Effector memory CD8-positive, alpha-beta T cell (primary cell): ENCODE data around the gene UGCG.

Experiments
- ATAC-seq: fragments of 150-1000 bp; cut with Tn5 transposase; replicated peaks from 2 replicates; pipeline ENCODE4 v1.10.0; 2021; ENCODE audit warnings: mild to moderate bottlenecking, moderate library complexity
- DNase-seq, 3 experiments: peaks; one replicate each; pipeline ENCODE4 v3.0.0; 2021
- H3K27ac Mint-ChIP-seq, 2 donors: one replicate each; pipeline ENCODE4 v1.8.0; 2022; ENCODE audit warnings: mild to moderate bottlenecking in 2 of 2, mixed read lengths in 2 of 2, moderate library complexity in 2 of 2
- H3K27me3 Mint-ChIP-seq, 2 donors: one replicate each; pipeline ENCODE4 v1.8.0; 2022; ENCODE audit warnings: mixed read lengths in 2 of 2
- H3K36me3 Mint-ChIP-seq: one replicate; pipeline ENCODE4 v1.8.0; 2022; ENCODE audit warnings: mild to moderate bottlenecking, moderate library complexity, mixed read lengths; ENCODE audit not compliant: insufficient read depth
- H3K4me1 Mint-ChIP-seq, 2 donors: one replicate each; pipeline ENCODE4 v1.8.0; 2022; ENCODE audit warnings: low read depth in 2 of 2, mixed read lengths in 2 of 2
- H3K4me3 Mint-ChIP-seq, 2 donors: one replicate each; pipeline ENCODE4 v1.8.0; 2022; ENCODE audit warnings: mild to moderate bottlenecking in 2 of 2, mixed read lengths in 2 of 2, moderate library complexity in 2 of 2
- H3K9me3 Mint-ChIP-seq, 2 donors: one replicate each; pipeline ENCODE4 v1.8.0; 2022; ENCODE audit warnings: mixed read lengths in 2 of 2

The UGCG gene

DNA sequence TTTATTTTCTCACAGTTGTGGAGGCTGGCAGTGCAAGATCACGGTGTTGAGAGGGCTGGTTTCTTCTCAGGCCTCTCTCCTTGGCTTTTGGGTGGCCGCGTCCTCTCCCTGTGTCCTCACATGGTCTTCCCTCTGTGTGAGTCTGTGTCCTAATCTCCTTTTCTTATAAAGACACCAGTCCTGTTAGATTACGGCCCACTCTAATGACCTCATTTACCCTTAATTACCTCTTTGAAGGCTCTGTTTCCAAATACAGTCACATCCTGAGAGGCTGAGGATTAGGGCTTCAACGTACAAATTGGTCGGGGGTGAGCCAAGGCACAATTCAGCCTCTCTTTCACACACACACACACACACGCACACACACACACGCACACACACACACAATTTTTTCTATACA lies 73.0 kb downstream of the UGCG start:
- ATAC-seq (no peak), DNase-seq (no peak)
- no peak overlapping the region for H3K4me3 Mint-ChIP-seq
- H3K4me1 Mint-ChIP-seq: no peaks in the 10 kb centered on the region
- no peak overlapping the region for H3K27ac Mint-ChIP-seq
- H3K9me3 Mint-ChIP-seq: no peaks in the 10 kb centered on the region
- no peaks in the 10 kb centered on the region for H3K36me3 Mint-ChIP-seq
- no peaks in the 10 kb centered on the region for H3K27me3 Mint-ChIP-seq

DNA sequence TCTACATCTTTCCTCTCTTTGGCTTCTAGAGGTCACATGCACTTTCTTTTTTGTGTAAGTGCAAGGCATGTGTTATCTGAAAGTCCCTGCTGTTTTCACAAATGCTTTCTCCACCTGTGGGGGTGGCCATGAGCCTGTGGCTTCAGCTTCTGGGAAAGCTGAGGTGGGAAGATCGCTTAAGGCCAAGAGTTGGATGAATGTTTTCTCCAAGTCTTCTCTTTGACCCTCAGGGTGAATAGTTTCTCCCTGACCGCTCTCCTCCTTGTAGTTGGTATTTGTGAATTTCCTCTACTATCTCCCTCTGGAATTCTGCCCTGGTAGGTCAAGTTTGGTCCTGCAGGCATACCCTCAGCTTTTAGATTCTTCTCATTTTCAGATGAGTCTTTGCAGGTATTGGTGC lies 74.2 kb downstream of the UGCG start:
- ATAC-seq (no peak), DNase-seq (no peak)
- Mint-ChIP-seq H3K27me3 (no peaks in the 10 kb centered on the region), H3K4me3 (no peak overlapping the region), H3K9me3 (no peaks in the 10 kb centered on the region), H3K4me1 (peaks cover 1 to 5% of the 10 kb centered on the region in 2 donors), H3K27ac (no peak overlapping the region), H3K36me3 (no peaks in the 10 kb centered on the region)

DNA sequence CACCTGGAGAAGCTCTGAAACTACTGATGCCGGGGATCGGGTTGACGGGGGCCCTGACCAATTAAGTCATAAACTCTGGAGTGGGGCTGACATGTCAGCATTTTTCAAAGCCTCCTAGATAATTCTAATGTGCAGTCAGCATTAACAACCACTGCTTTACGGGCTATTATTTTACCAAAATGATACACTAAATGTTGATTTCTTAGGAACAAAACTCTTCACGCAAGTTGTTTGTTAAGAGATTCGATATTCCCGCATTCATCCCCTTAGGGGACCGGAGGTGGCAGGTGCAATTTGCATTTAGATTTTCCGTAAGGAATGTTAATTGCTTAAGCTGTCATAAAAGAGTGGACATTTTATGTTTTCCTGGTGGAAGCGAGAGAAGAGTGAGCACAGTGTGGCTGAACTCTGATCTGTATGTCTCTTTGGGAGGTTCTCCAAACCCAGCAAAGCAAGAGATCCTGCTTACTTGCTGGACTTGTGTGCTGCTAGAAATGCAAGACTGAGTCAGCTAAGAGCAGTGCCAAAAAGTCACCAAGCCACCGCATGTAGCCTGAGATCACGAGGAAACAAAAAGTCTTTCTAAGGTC lies 77.6 kb downstream of the UGCG start:
- H3K9me3 Mint-ChIP-seq: no peaks in the 10 kb centered on the region
- no peak for DNase-seq

DNA sequence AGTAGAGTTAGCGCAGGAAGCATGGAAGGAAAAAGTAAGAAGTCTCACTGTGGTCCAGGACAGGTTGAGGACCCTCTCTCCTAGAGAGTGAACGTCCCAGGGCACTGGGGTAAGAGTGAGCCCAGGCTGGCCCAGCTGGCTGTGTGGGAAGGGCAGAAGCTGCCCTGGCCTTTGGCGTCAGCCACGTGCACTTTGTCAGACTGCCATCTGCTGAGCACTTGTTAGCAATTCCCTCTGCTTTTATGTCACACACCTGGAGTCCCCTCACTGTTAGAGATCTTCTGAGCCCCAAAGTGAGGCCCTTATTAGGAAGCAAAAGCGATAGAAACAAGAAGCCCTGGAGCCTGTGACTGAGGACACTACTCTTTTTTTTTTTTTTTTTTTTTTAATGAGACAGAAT lies 79.1 kb downstream of the UGCG start:
- H3K27me3 Mint-ChIP-seq: no peaks in the 10 kb centered on the region
- no peak overlapping the region for H3K4me3 Mint-ChIP-seq
- H3K9me3 Mint-ChIP-seq: no peaks in the 10 kb centered on the region
- no peak overlapping the region for H3K27ac Mint-ChIP-seq
- DNase-seq (no peak), ATAC-seq (peak; percentile 27)
- H3K36me3 Mint-ChIP-seq: no peaks in the 10 kb centered on the region
- H3K4me1 Mint-ChIP-seq: peaks cover 1 to 5% of the 10 kb centered on the region in 2 donors

More for the DNA sequence above, 77.6 kb downstream of the UGCG start:
- H3K27me3 Mint-ChIP-seq: no peaks in the 10 kb centered on the region
- peaks cover 1 to 5% of the 10 kb centered on the region in 2 donors for H3K4me1 Mint-ChIP-seq
- ATAC-seq: no peak
- no peak overlapping the region for H3K4me3 Mint-ChIP-seq
- H3K27ac Mint-ChIP-seq: no peak overlapping the region
- H3K36me3 Mint-ChIP-seq: no peaks in the 10 kb centered on the region

DNA sequence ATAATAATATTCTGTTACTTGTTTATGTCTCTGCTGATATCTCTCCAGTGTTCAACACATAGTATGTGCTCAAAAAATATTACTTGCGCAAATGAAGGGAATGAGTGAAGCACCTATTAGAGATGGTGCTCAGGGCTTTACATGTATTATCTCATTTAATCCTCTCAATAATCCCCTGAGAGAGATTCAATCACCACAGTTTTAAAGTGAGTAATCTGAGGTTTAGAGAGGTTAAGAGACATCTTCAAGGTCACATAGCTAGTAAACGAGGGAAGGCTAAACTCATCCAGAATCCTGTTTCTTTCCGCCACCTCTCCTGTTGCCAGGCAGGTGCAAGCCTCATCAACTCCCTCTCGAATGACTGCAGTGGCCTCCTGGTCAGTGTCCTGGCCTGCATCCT lies 82.0 kb downstream of the UGCG start:
- Mint-ChIP-seq H3K36me3 (no peaks in the 10 kb centered on the region), H3K27ac (no peak overlapping the region), H3K4me1 (peaks cover 10 to 14% of the 10 kb centered on the region in 2 donors), H3K4me3 (no peak overlapping the region), H3K9me3 (no peaks in the 10 kb centered on the region), H3K27me3 (no peaks in the 10 kb centered on the region)
- ATAC-seq (no peak), DNase-seq (no peak)

DNA sequence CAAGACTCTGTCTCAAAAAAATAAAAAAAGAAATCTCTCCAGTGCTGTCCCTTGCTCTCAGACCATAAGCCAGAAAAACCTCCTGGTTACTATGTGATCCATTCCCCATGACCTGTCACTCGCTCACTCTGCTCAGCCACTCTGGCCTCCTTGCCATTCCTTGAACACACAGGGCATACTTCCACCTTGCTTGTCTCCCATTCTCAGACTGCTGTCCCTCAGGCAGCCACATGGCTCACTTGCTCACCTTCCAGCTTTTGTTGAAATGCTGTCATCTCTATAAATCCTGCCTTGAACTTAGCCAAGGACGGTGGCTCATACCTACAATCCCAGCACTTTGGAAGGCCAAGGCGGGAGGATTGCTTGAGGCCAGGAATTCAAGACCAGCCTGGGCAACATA lies 82.9 kb downstream of the UGCG start:
- ATAC-seq: no peak
- H3K9me3 Mint-ChIP-seq: no peaks in the 10 kb centered on the region
- peaks cover 17 to 21% of the 10 kb centered on the region in 2 donors for H3K4me1 Mint-ChIP-seq
- H3K27ac Mint-ChIP-seq: no peak overlapping the region
- H3K27me3 Mint-ChIP-seq: no peaks in the 10 kb centered on the region
- DNase-seq: no peak
- no peaks in the 10 kb centered on the region for H3K36me3 Mint-ChIP-seq
- H3K4me3 Mint-ChIP-seq: no peak overlapping the region

DNA sequence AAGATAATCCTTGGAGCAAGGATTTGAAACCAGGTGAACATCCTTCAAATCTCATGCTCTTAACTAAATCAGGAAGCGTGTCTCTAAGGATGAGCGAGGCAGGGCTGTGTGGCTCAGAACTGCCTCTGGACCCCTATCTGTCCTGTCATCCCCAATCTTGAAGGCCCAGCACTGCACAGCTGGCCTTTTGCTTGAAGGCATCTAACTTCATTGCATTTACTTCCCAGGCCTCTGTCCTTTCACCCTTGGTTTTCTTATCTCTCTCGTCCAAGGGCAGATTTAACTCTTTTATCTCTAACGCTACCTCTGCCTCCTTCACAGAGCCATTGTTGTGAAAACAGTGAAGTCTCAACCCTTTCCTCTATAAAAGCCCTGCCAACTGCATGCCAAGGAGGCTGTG lies 83.8 kb downstream of the UGCG start:
- ATAC-seq (no peak), DNase-seq (no peak)
- Mint-ChIP-seq H3K9me3 (no peaks in the 10 kb centered on the region), H3K4me3 (no peak overlapping the region), H3K36me3 (peaks cover 2% of the 10 kb centered on the region), H3K4me1 (peaks cover 20 to 26% of the 10 kb centered on the region in 2 donors), H3K27me3 (no peaks in the 10 kb centered on the region), H3K27ac (no peak overlapping the region)

DNA sequence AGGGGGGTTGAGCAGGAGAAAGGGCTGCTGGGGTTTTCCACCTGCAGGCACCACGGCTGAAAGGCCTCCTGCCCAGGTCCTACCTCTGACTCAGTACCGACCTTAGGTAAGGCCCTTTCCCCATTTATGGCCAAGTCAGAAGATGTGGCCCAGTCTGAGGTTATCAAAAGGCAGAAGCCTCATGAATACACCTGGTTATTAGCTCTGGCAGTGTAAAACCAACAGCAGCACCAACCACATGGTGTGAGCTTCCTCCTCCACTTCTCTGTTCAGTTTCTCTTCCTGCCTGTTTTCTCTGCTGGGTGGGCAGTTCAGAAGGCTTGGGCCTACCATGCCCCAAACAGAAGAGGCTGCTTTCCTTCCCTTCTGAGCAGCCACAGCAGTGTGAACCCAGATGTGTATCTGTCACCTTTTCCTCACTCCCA lies 86.9 kb downstream of the UGCG start:
- Mint-ChIP-seq H3K27ac (peak overlapping the region; percentile 37 to 52), H3K4me1 (peaks cover 27 to 38% of the 10 kb centered on the region in 2 donors), H3K36me3 (peaks cover 2% of the 10 kb centered on the region), H3K27me3 (no peaks in the 10 kb centered on the region), H3K4me3 (peak overlapping the region in 1 of 2 donors; percentile 8), H3K9me3 (no peaks in the 10 kb centered on the region)
- ATAC-seq: peak; percentile 65
- no peak for DNase-seq

DNA sequence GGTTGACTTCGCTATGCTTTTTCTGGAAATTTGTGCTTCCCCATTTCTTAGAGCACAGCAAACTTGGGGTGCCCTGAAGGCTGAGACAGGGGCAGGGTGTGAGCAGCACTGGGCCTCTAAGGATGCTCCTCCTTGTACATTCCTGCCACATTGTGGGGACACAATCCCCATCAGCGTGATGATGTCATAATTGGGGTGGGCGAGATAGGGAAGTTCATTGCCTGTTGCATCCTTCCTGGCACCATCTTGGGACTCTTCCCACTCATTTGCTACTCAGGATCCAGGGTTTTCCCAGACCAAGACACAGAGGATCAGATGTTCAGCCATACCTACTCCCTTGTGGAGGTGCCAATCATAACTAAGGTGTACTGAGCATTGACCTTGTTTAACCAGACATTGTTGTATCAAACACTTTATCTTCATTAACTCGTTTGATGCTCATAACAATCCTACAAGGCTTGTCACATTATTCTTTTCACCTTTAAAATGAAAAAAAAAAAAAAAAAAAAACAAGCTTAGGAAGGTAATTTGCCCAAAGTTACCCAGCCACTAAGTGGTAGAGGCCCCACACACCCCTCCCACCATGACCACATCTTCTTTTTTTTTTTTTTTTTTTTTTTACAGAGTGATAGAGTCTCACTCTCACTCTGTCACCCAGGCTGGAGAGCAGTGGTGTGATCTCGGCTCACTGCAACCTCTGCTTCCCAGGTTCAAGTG lies 87.6 kb downstream of the UGCG start:
- H3K4me1 Mint-ChIP-seq: peaks cover 27 to 38% of the 10 kb centered on the region in 2 donors
- H3K27ac Mint-ChIP-seq: peak overlapping the region; percentile 37 to 52
- H3K4me3 Mint-ChIP-seq: peak overlapping the region; percentile 25 to 48
- no peaks in the 10 kb centered on the region for H3K27me3 Mint-ChIP-seq
- peaks cover 2% of the 10 kb centered on the region for H3K36me3 Mint-ChIP-seq
- ATAC-seq (no peak), DNase-seq (no peak)
- no peaks in the 10 kb centered on the region for H3K9me3 Mint-ChIP-seq
